ENCODE measurements around the gene WDR20.
A peak's percentile ranks its signal among the peaks of the same experiment; 100 is the strongest.

WDR20 gene

DNA sequence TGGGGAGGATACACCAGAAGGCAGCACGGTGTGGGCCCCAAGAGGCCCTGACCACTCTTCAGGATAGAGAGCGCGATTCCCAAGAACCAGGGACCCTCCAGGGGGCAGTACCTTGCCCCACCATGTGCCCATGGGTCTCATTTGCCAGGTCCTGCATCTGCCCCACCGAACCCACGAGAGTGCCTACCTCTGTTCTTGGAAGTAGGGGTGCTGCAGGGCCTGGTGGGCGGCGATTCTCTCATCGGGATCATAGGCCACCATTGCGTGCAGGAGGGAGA, 92.6 kb downstream of the WDR20 start:
- TF ChIP-seq, protein P1, sequence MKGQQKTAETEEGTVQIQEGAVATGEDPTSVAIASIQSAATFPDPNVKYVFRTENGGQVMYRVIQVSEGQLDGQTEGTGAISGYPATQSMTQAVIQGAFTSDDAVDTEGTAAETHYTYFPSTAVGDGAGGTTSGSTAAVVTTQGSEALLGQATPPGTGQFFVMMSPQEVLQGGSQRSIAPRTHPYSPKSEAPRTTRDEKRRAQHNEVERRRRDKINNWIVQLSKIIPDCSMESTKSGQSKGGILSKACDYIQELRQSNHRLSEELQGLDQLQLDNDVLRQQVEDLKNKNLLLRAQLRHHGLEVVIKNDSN (IDR thresholded peaks at IDR 0.05) = no peak
- TF ChIP-seq ZBTB7A (IDR thresholded peaks at IDR 0.05; ENCODE audit: low read depth) = no peak
- TF ChIP-seq, protein P2, sequence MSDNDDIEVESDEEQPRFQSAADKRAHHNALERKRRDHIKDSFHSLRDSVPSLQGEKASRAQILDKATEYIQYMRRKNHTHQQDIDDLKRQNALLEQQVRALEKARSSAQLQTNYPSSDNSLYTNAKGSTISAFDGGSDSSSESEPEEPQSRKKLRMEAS (IDR thresholded peaks at IDR 0.05) = no peak

DNA sequence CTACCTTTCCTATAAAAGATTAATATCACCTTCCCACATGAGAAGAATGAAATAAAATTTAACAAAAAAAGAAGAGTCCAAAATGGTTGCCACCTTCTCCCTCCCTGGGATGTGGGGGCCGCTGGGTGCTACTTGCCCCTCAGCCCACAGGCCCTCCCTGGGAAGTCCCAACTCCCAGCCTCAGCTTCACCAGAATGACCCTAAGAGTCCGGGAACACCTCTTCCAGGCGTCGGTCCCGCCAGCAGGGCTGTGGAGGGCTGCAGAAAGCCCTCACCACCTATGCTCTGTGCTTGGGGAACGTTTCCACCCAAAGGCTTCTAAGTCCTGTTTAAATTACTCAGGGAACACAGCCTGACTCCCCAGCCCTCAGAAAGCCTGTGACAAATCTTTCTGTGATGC, 93.4 kb downstream of the WDR20 start:
- TF ChIP-seq TEAD4 (IDR thresholded peaks at IDR 0.05) (no peak), RAD21 (IDR thresholded peaks at IDR 0.05; ENCODE audit: low read depth) (no peak), TAF1 (IDR thresholded peaks at IDR 0.05; ENCODE audit: low read depth) (no peak), CREB1 (IDR thresholded peaks at IDR 0.05; ENCODE audit: low read depth) (no peak), EGR1 (IDR thresholded peaks at IDR 0.05) (no peak), EP300 (IDR thresholded peaks at IDR 0.05; ENCODE audit: borderline replicate concordance) (no peak), YY1 (IDR thresholded peaks at IDR 0.05; ENCODE audit: low read depth) (no peak), ZBTB7A (IDR thresholded peaks at IDR 0.05; ENCODE audit: low read depth) (no peak), FOXM1 (IDR thresholded peaks at IDR 0.05; ENCODE audit: borderline replicate concordance, low read depth) (no peak), NFIC (IDR thresholded peaks at IDR 0.05) (no peak), TCF12 (IDR thresholded peaks at IDR 0.05; ENCODE audit: low read depth) (no peak), CEBPB (IDR thresholded peaks at IDR 0.05) (no peak)
- TF ChIP-seq, protein P1 (IDR thresholded peaks at IDR 0.05) = no peak
- TF ChIP-seq, protein P3, sequence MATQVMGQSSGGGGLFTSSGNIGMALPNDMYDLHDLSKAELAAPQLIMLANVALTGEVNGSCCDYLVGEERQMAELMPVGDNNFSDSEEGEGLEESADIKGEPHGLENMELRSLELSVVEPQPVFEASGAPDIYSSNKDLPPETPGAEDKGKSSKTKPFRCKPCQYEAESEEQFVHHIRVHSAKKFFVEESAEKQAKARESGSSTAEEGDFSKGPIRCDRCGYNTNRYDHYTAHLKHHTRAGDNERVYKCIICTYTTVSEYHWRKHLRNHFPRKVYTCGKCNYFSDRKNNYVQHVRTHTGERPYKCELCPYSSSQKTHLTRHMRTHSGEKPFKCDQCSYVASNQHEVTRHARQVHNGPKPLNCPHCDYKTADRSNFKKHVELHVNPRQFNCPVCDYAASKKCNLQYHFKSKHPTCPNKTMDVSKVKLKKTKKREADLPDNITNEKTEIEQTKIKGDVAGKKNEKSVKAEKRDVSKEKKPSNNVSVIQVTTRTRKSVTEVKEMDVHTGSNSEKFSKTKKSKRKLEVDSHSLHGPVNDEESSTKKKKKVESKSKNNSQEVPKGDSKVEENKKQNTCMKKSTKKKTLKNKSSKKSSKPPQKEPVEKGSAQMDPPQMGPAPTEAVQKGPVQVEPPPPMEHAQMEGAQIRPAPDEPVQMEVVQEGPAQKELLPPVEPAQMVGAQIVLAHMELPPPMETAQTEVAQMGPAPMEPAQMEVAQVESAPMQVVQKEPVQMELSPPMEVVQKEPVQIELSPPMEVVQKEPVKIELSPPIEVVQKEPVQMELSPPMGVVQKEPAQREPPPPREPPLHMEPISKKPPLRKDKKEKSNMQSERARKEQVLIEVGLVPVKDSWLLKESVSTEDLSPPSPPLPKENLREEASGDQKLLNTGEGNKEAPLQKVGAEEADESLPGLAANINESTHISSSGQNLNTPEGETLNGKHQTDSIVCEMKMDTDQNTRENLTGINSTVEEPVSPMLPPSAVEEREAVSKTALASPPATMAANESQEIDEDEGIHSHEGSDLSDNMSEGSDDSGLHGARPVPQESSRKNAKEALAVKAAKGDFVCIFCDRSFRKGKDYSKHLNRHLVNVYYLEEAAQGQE (IDR thresholded peaks at IDR 0.05; ENCODE audit: low read depth) = no peak

DNA sequence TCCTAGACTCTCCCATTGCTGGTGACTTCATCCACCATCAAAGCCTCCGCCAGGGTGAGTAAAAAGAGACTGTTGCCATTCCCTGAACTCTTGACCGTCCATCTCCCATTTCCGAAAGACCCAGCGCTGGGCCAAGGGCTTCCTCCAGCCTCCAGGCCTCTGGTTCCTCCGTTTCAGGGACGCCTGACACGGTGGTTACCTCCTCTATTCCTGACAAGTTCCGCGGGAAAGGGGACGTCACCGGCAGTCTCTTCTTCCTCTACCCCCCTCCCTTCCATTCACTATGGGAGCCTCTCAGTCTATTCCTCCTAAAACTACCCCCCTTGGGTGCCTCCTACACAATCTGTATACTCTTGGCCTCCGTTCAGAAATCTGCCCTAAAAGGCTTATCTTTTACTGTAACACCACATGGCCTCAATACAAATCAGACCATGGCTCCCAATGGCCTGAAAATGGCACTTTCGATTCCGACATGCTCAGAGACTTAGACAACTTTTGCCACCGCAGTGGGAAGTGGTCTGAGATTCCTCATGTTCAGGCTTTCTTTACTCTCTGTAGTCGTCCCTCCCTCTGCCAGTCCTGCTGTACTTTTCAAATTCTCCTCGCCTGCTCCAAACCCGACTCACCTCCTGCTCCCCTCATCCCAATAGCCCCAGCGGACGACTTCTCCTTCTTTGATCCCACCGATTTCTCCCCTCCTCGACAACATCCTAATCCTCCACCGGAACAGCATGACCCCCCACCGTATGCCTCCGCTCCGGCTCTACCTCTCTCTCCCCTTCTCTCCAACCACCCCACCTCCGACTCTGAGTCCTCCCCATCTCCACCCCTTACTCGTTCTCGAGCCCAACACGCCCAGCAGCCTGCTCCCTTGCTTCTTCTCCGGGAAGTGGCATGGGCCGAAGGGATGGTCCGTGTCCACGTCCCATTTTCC, 94.9 kb downstream of the WDR20 start:
- TF ChIP-seq, protein P1 (IDR thresholded peaks at IDR 0.05) = no peak
- TF ChIP-seq EP300 (IDR thresholded peaks at IDR 0.05; ENCODE audit: borderline replicate concordance) (no peak), TEAD4 (IDR thresholded peaks at IDR 0.05) (no peak), EGR1 (IDR thresholded peaks at IDR 0.05) (no peak), TCF12 (IDR thresholded peaks at IDR 0.05; ENCODE audit: low read depth) (no peak), ZBTB7A (IDR thresholded peaks at IDR 0.05; ENCODE audit: low read depth) (no peak), YY1 (IDR thresholded peaks at IDR 0.05; ENCODE audit: low read depth) (no peak)
- TF ChIP-seq, protein P2 (IDR thresholded peaks at IDR 0.05) = no peak
- TF ChIP-seq, protein P3 (IDR thresholded peaks at IDR 0.05; ENCODE audit: low read depth) = no peak

DNA sequence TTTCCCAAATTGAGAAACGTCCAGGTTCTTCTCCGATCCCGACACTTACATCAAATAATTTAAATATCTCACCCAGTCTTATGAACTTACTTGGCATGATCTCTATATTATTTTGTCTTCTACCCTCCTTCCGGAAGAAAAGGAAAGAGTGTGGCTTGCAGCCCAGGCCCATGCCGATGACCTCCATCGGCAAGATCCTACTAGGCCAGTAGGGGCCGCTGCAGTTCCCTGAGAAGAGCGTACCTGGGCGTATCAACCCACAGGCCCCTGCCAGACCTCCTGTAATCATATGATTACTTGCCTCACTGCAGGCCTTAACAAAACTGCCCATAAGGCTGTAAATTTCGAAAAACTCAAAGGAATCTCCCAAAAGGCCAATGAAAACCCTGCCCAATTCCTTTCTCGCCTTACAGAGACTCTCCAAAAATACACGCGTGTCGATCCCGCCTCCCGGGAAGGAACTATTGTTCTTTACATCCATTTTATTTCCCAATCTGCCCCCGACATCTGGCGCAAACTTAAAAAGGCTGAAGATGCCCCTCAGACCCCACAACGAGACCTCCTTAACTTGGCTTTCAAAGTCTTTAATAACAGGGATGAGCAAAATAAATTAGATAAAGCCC, 95.7 kb downstream of the WDR20 start:
- peak; percentile 86 for TF ChIP-seq RAD21 (IDR thresholded peaks at IDR 0.05; ENCODE audit: low read depth)
- no peak for TF ChIP-seq FOXM1 (IDR thresholded peaks at IDR 0.05; ENCODE audit: borderline replicate concordance, low read depth)
- TF ChIP-seq YY1 (IDR thresholded peaks at IDR 0.05; ENCODE audit: low read depth) = no peak
- TF ChIP-seq, protein P2 (IDR thresholded peaks at IDR 0.05) = no peak
- TF ChIP-seq TEAD4 (IDR thresholded peaks at IDR 0.05) = no peak
- no peak for TF ChIP-seq CEBPB (IDR thresholded peaks at IDR 0.05)

DNA sequence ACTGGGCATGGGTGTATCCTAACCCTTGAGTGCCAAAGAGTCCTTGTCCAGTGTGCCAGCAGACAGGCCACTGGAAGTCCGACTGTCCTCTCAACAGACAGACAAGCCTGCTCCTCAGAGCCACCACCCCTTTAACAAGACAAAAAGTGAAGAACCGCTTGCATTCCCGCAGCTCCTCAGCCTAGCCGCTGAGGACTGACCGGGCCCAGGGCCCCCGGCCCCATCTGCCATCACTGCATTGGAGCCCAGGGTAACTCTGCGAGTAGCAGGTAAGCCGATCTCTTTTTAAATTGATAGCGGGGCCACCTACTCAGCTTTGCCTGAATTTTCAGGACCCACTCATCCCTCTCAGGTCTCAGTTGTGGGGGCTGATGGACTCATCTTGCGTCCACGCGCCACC, 96.3 kb downstream of the WDR20 start:
- no peak for TF ChIP-seq CREB1 (IDR thresholded peaks at IDR 0.05; ENCODE audit: low read depth)
- TF ChIP-seq YY1 (IDR thresholded peaks at IDR 0.05; ENCODE audit: low read depth) = no peak
- no peak for TF ChIP-seq EGR1 (IDR thresholded peaks at IDR 0.05)
- no peak for TF ChIP-seq TAF1 (IDR thresholded peaks at IDR 0.05; ENCODE audit: low read depth)
- no peak for TF ChIP-seq ZBTB7A (IDR thresholded peaks at IDR 0.05; ENCODE audit: low read depth)
- TF ChIP-seq CEBPB (IDR thresholded peaks at IDR 0.05) = no peak
- TF ChIP-seq EP300 (IDR thresholded peaks at IDR 0.05; ENCODE audit: borderline replicate concordance) = no peak
- no peak for TF ChIP-seq TCF12 (IDR thresholded peaks at IDR 0.05; ENCODE audit: low read depth)
- TF ChIP-seq RAD21 (IDR thresholded peaks at IDR 0.05; ENCODE audit: low read depth) = no peak
- TF ChIP-seq, protein P3 (IDR thresholded peaks at IDR 0.05; ENCODE audit: low read depth) = no peak
- no peak for TF ChIP-seq FOXM1 (IDR thresholded peaks at IDR 0.05; ENCODE audit: borderline replicate concordance, low read depth)
- TF ChIP-seq NFIC (IDR thresholded peaks at IDR 0.05) = no peak
- TF ChIP-seq, protein P2 (IDR thresholded peaks at IDR 0.05) = no peak
- no peak for TF ChIP-seq TEAD4 (IDR thresholded peaks at IDR 0.05)

Measured in Ishikawa (cell line).